Loucy (cell line): ENCODE results near the gene DNAH5.

ENCODE experiments used
- H2AFZ ChIP-seq: fragments of 200-600 bp; sonication (generic); 2 replicates; pipeline ENCODE4 v1.6.0; 2016; ENCODE audit warnings: antibody characterized with exemption, mild to moderate bottlenecking, low read length, moderate library complexity
- H3F3A ChIP-seq: fragments of 200-600 bp; 2 replicates; pipeline ENCODE4 v1.6.0; 2016; ENCODE audit warnings: antibody characterized with exemption, low read depth, mild to moderate bottlenecking
- H3K27me3 ChIP-seq: fragments of 200-600 bp; sonication (generic); 2 replicates; pipeline ENCODE4 v1.6.1; 2014; ENCODE audit warnings: low read length, mild to moderate bottlenecking; ENCODE audit not compliant: insufficient read depth, poor library complexity, severe bottlenecking
- H3K36me3 ChIP-seq: fragments of 200-600 bp; sonication (generic); 2 replicates; pipeline ENCODE4 v1.6.1; 2016; ENCODE audit warnings: low read length; ENCODE audit not compliant: insufficient read depth
- H3K4me1 ChIP-seq: fragments of 200-600 bp; sonication (generic); 2 replicates; pipeline ENCODE4 v1.5.1; 2014; ENCODE audit warnings: low read length, mild to moderate bottlenecking; ENCODE audit not compliant: insufficient read depth, poor library complexity, severe bottlenecking
- H3K4me2 ChIP-seq: fragments of 200-600 bp; sonication (generic); 2 replicates; pipeline ENCODE4 v1.6.0; 2014; ENCODE audit warnings: antibody characterized with exemption, low read length, low read depth, mild to moderate bottlenecking; ENCODE audit not compliant: poor library complexity, severe bottlenecking
- H3K4me3 ChIP-seq: fragments of 200-600 bp; sonication (generic); 2 replicates; pipeline ENCODE4 v1.5.1; 2014; ENCODE audit warnings: low read length, mild to moderate bottlenecking, mixed read lengths; ENCODE audit not compliant: poor library complexity, severe bottlenecking
- H3K79me2 ChIP-seq: fragments of 200-600 bp; sonication (generic); 2 replicates; pipeline ENCODE4 v1.6.1; 2014; ENCODE audit warnings: low read length; ENCODE audit not compliant: insufficient read depth
- H3K9ac ChIP-seq: fragments of 200-600 bp; sonication (generic); 2 replicates; pipeline ENCODE4 v1.6.0; 2014; ENCODE audit warnings: mild to moderate bottlenecking, low read depth, low read length, moderate library complexity; ENCODE audit not compliant: poor library complexity, severe bottlenecking
- H3K9me2 ChIP-seq: fragments of 200-600 bp; sonication (generic); replicated peaks from 2 replicates; pipeline ENCODE4 v1.6.1; 2016; ENCODE audit warnings: low read depth, low read length, mixed read lengths
- H3K9me3 ChIP-seq: fragments of 200-600 bp; sonication (generic); 2 replicates; pipeline ENCODE4 v1.6.1; 2014; ENCODE audit warnings: mild to moderate bottlenecking, antibody characterized with exemption, low read length, low read depth; ENCODE audit not compliant: insufficient read depth
- H4K20me1 ChIP-seq: fragments of 200-600 bp; sonication (generic); 2 replicates; pipeline ENCODE4 v1.6.0; 2014; ENCODE audit warnings: antibody characterized with exemption, low read length, mild to moderate bottlenecking; ENCODE audit not compliant: insufficient read depth, poor library complexity, severe bottlenecking
- CTCF ChIP-seq: fragments of 200-600 bp; sonication (generic); conservative IDR thresholded peaks from 2 replicates; pipeline ENCODE4 v1.5.1; 2014; ENCODE audit warnings: mild to moderate bottlenecking, antibody characterized with exemption, low read length
- EZH2phosphoT487 ChIP-seq: fragments of 200-600 bp; IDR thresholded peaks from 2 replicates; pipeline ENCODE4 v1.6.1; 2018; ENCODE audit warnings: antibody characterized with exemption, mild to moderate bottlenecking, moderate library complexity, borderline replicate concordance

The DNAH5 gene

DNA sequence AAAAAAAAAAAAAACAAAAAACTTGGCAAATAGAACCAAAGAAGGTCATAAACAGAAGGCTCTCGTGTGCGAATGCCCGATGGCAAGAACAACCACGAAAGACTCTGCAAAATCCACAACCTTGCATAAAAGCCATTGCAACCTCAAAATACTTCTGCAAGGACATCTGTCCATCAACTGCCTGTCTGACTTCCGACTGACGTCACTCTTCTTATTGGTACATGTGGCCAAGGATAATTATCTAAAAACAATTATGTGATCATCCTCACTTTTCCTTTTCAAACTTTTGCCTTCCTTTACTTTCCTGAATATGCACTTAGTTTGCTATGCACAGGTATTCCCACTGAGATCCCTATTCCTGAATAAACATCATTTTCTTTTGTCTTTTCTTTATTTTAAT is 29.2 kb upstream of the DNAH5 start:
- Histone ChIP-seq H3K4me3 (no peak overlapping the region), H3K9me2 (no peaks in the 10 kb centered on the region), H3K9ac (no peak overlapping the region), H3K4me1 (no peaks in the 10 kb centered on the region), H3K27me3 (no peaks in the 10 kb centered on the region), H4K20me1 (no peaks in the 10 kb centered on the region), H3K36me3 (no peaks in the 10 kb centered on the region), H3K79me2 (no peaks in the 10 kb centered on the region), H3F3A (no peaks in the 10 kb centered on the region), H3K9me3 (no peaks in the 10 kb centered on the region), H3K4me2 (no peak overlapping the region), H2AFZ (no peak overlapping the region)
- TF ChIP-seq CTCF (no peak), EZH2phosphoT487 (no peak)

DNA sequence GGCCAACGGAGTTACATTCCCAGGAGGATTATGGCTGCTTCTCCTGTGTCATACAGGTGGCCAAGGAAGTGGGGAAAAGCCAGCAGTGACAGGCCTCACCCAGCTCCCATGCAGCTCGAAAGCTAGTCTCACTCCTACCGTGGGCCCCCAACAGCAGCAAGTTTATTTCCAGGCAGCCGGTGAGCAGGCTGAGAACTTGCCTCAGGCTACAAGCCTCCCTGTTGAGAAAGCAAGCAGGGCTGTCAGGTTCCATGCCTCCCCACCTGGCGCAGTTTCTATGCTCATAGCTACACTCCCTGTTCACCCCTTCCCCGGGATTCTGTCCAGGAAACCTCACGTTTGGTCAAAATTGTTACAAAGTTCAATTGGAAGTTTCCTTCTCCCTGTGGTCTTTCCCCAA is 27.5 kb upstream of the DNAH5 start:
- no peaks in the 10 kb centered on the region for H3K36me3 ChIP-seq
- no peak overlapping the region for H3K4me2 ChIP-seq
- H3K4me1 ChIP-seq = no peaks in the 10 kb centered on the region
- no peaks in the 10 kb centered on the region for H3K9me3 ChIP-seq
- no peaks in the 10 kb centered on the region for H3K9me2 ChIP-seq
- no peaks in the 10 kb centered on the region for H3F3A ChIP-seq
- TF ChIP-seq CTCF (no peak), EZH2phosphoT487 (no peak)
- H3K27me3 ChIP-seq = no peaks in the 10 kb centered on the region
- H2AFZ ChIP-seq = no peak overlapping the region
- H4K20me1 ChIP-seq = no peaks in the 10 kb centered on the region
- H3K4me3 ChIP-seq = no peak overlapping the region
- no peak overlapping the region for H3K9ac ChIP-seq
- no peaks in the 10 kb centered on the region for H3K79me2 ChIP-seq

DNA sequence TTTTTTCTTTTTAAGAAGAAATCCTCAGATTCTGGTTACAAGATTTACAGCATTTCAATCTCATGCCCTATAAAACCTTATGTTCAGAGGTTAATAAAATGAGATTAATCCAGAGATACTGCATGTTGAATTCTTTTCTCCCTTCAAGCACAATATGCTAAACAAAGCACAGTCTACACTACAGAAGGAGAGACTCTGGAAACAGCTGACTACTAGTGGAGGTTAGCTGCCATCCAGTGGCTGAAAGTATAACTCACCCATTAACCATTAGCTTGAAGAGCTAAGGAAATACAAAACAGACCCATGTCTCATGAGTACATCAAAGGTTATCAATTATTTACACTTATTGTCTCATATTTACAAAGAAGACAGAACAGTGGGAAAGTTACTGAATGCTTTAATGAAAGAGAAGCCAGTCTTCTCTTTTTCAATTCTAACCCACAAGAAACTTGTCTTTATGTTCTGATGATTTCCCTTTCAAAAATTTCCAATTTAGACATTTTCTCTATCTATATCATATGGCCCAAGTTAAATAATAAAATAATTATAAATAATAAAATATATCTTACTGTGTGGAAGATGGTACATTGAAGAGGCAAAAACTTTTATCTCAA is 12.7 kb upstream of the DNAH5 start:
- Histone ChIP-seq H3K4me2 (no peak overlapping the region), H3K4me1 (no peaks in the 10 kb centered on the region), H3K9me3 (no peaks in the 10 kb centered on the region), H3K79me2 (no peaks in the 10 kb centered on the region), H3K36me3 (no peaks in the 10 kb centered on the region), H3K9ac (no peak overlapping the region), H3K4me3 (no peak overlapping the region), H2AFZ (no peak overlapping the region), H3K9me2 (no peaks in the 10 kb centered on the region), H4K20me1 (no peaks in the 10 kb centered on the region), H3F3A (no peaks in the 10 kb centered on the region), H3K27me3 (no peaks in the 10 kb centered on the region)
- TF ChIP-seq CTCF (peak; percentile 83), EZH2phosphoT487 (no peak)
